ENCODE results near the gene NHEJ1. TPM values are rescaled to one million over a fixed set of nuclear protein-coding genes. Genes with fewer than 3 reads are reported as not detected.
A peak's percentile ranks its signal among the peaks of the same experiment; 100 is the strongest.

NHEJ1 gene
- polyA plus RNA-seq, 1 donor (not counting 4 experiments of a cell fraction or from before 2014, with no cell fraction given): 13.1 TPM

- no peak overlapping the region for H2AFZ ChIP-seq (ENCODE audit: control insufficient read depth, low read length)
- no peaks in the 10 kb centered on the region for H3K79me2 ChIP-seq (ENCODE audit: control insufficient read depth, insufficient read depth, low read length)
- H3K4me1 ChIP-seq (ENCODE audit: control insufficient read depth, extremely low read depth, insufficient read depth, low read length): peaks cover 8% of the 10 kb centered on the region
- H3K9me1 ChIP-seq (ENCODE audit: control insufficient read depth, extremely low read depth, insufficient read depth, low read length): no peaks in the 10 kb centered on the region
- no peak overlapping the region for H3K4me2 ChIP-seq (ENCODE audit: control insufficient read depth, extremely low read depth, insufficient read depth, low read depth, low read length)
- no peak for DNase-seq (ENCODE audit: low read depth, low spot score)
- no peak overlapping the region for H3K27ac ChIP-seq (ENCODE audit: control insufficient read depth, insufficient read depth, low read length)
- FAIRE-seq: no peak
- TF ChIP-seq CTCF (optimal IDR thresholded peaks at IDR 0.05 in 1 of 3, IDR thresholded peaks at IDR 0.05 in 1 of 3, conservative IDR thresholded peaks at IDR 0.05 in 1 of 3; ENCODE audit: extremely low read depth in 1 of 3, insufficient read depth in 2 of 3, low read length in 3 of 3) (peak; percentile 65 to 74 (median 72)), EZH2 (IDR thresholded peaks at IDR 0.05; ENCODE audit: low read length) (no peak)
- no peak overlapping the region for H3K4me3 ChIP-seq (ENCODE audit: control insufficient read depth in 2 of 3, extremely low read depth in 1 of 3, insufficient read depth in 2 of 3, low read depth in 1 of 3, low read length in 3 of 3)
- H3K27me3 ChIP-seq (ENCODE audit: control insufficient read depth, extremely low read depth, insufficient read depth, low read length): no peaks in the 10 kb centered on the region
- no peaks in the 10 kb centered on the region for H3K9me3 ChIP-seq (ENCODE audit: control insufficient read depth, low read depth, low read length)
- dilution Hi-C loops (cut with MboI; ENCODE audit: extremely low pct_ligation_motif_present, low sequenced_read_pairs): no loop called here
- H3K9ac ChIP-seq (ENCODE audit: control insufficient read depth, extremely low read depth, insufficient read depth, low read length): no peak overlapping the region
- no peaks in the 10 kb centered on the region for H4K20me1 ChIP-seq (ENCODE audit: control insufficient read depth, extremely low read depth, insufficient read depth, low read length)
- peaks cover 0 to 11% of the 10 kb centered on the region in 2 experiments for H3K36me3 ChIP-seq (ENCODE audit: control insufficient read depth in 2 of 2, extremely low read depth in 1 of 2, insufficient read depth in 2 of 2, low read length in 2 of 2)
Observed at GRCh38 chr2:219073413-219074129, 87.0 kb downstream of the NHEJ1 start.

- Histone ChIP-seq H3K36me3 (ENCODE audit: control insufficient read depth in 2 of 2, extremely low read depth in 1 of 2, insufficient read depth in 2 of 2, low read length in 2 of 2) (peaks cover 0 to 11% of the 10 kb centered on the region in 2 experiments), H4K20me1 (ENCODE audit: control insufficient read depth, extremely low read depth, insufficient read depth, low read length) (no peaks in the 10 kb centered on the region), H2AFZ (ENCODE audit: control insufficient read depth, low read length) (no peak overlapping the region), H3K4me3 (ENCODE audit: control insufficient read depth in 2 of 3, extremely low read depth in 1 of 3, insufficient read depth in 2 of 3, low read depth in 1 of 3, low read length in 3 of 3) (no peak overlapping the region), H3K9me3 (ENCODE audit: control insufficient read depth, low read depth, low read length) (no peaks in the 10 kb centered on the region), H3K9me1 (ENCODE audit: control insufficient read depth, extremely low read depth, insufficient read depth, low read length) (no peaks in the 10 kb centered on the region), H3K27ac (ENCODE audit: control insufficient read depth, insufficient read depth, low read length) (no peak overlapping the region), H3K79me2 (ENCODE audit: control insufficient read depth, insufficient read depth, low read length) (no peaks in the 10 kb centered on the region), H3K27me3 (ENCODE audit: control insufficient read depth, extremely low read depth, insufficient read depth, low read length) (no peaks in the 10 kb centered on the region), H3K9ac (ENCODE audit: control insufficient read depth, extremely low read depth, insufficient read depth, low read length) (no peak overlapping the region), H3K4me1 (ENCODE audit: control insufficient read depth, extremely low read depth, insufficient read depth, low read length) (peaks cover 8% of the 10 kb centered on the region), H3K4me2 (ENCODE audit: control insufficient read depth, extremely low read depth, insufficient read depth, low read depth, low read length) (no peak overlapping the region)
- TF ChIP-seq EZH2 (IDR thresholded peaks at IDR 0.05; ENCODE audit: low read length) (no peak), CTCF (optimal IDR thresholded peaks at IDR 0.05 in 1 of 3, IDR thresholded peaks at IDR 0.05 in 1 of 3, conservative IDR thresholded peaks at IDR 0.05 in 1 of 3; ENCODE audit: extremely low read depth in 1 of 3, insufficient read depth in 2 of 3, low read length in 3 of 3) (no peak)
- no peak for FAIRE-seq
- no peak for DNase-seq (ENCODE audit: low read depth, low spot score)
- dilution Hi-C loops (cut with MboI; ENCODE audit: extremely low pct_ligation_motif_present, low sequenced_read_pairs): no loop called here
Observed at GRCh38 chr2:219072741-219073250, 87.8 kb downstream of the NHEJ1 start.
